Activated naive CD8-positive, alpha-beta T cell treated with anti-CD3 and anti-CD28 coated beads, Interleukin-2, amount 50 U/mL, for 24 hours (primary cell): ENCODE results near the gene MET.
"Not testable (repeated sequence)": the region's sequence is repeated elsewhere in the genome, so short reads cannot be mapped to it uniquely, and the experiment has no call there.

Experiments used
- ATAC-seq: fragments of 150-1000 bp; cut with Tn5 transposase; one replicate; pipeline ENCODE4 v1.10.0; 2021
- DNase-seq: peaks from one replicate; pipeline ENCODE4 v3.0.0; 2021
- H3K27ac Mint-ChIP-seq: one replicate; pipeline ENCODE4 v1.8.0; 2021; ENCODE audit warnings: mild to moderate bottlenecking, mixed read lengths
- H3K27me3 Mint-ChIP-seq: one replicate; pipeline ENCODE4 v1.8.0; 2021; ENCODE audit warnings: mixed read lengths
- H3K36me3 Mint-ChIP-seq: one replicate; pipeline ENCODE4 v1.8.0; 2021; ENCODE audit warnings: low read depth, mixed read lengths
- H3K4me1 Mint-ChIP-seq: one replicate; pipeline ENCODE4 v1.8.0; 2021; ENCODE audit warnings: mixed read lengths
- H3K4me3 Mint-ChIP-seq: one replicate; pipeline ENCODE4 v1.8.0; 2021; ENCODE audit warnings: mild to moderate bottlenecking, moderate library complexity, mixed read lengths
- H3K9me3 Mint-ChIP-seq: one replicate; pipeline ENCODE4 v1.8.0; 2021; ENCODE audit warnings: mixed read lengths

MET gene

DNA sequence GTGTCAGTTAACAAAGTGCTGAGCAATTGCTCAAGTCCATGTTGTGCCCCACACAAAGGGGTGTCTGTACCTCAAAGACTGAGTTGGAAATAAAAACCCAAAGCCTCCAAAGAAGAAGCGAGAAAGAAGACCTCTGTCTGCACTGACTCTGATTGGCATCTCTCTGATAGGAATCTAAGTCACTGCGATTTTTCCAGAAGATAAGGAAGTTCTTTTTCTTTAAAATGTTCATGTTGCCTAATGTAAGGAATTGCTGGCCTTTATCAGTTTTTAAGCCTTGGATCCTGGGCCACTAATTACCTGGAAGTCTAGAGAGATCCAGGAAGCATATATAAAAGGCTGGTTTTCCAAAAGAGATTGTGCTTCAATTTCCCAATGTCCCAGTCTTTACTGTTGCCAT, 24.1 kb upstream of the MET start:
- no peaks in the 10 kb centered on the region for H3K36me3 Mint-ChIP-seq
- no peaks in the 10 kb centered on the region for H3K9me3 Mint-ChIP-seq
- no peaks in the 10 kb centered on the region for H3K4me1 Mint-ChIP-seq
- H3K4me3 Mint-ChIP-seq, result no peak overlapping the region
- no peak for ATAC-seq
- peaks cover 14% of the 10 kb centered on the region for H3K27me3 Mint-ChIP-seq
- no peak for DNase-seq
- H3K27ac Mint-ChIP-seq, result no peak overlapping the region

GRCh38 chr7:116650436-116650835, 21.6 kb upstream of the MET start:
- no peak overlapping the region for H3K27ac Mint-ChIP-seq
- ATAC-seq, result no peak
- H3K9me3 Mint-ChIP-seq, result no peaks in the 10 kb centered on the region
- H3K4me3 Mint-ChIP-seq, result no peak overlapping the region
- no peaks in the 10 kb centered on the region for H3K4me1 Mint-ChIP-seq
- DNase-seq, result no peak
- H3K36me3 Mint-ChIP-seq, result no peaks in the 10 kb centered on the region
- H3K27me3 Mint-ChIP-seq, result peaks cover 8% of the 10 kb centered on the region

- H3K4me3 Mint-ChIP-seq, result no peak overlapping the region
- no peaks in the 10 kb centered on the region for H3K4me1 Mint-ChIP-seq
- H3K27me3 Mint-ChIP-seq, result peaks cover 8% of the 10 kb centered on the region
- DNase-seq (no peak), ATAC-seq (peak; percentile 40)
- H3K27ac Mint-ChIP-seq, result no peak overlapping the region
- H3K9me3 Mint-ChIP-seq, result no peaks in the 10 kb centered on the region
- H3K36me3 Mint-ChIP-seq, result no peaks in the 10 kb centered on the region
Measured at GRCh38 chr7:116652793-116653192, 19.2 kb upstream of the MET start.

- Mint-ChIP-seq H3K27me3 (peaks cover 8% of the 10 kb centered on the region), H3K36me3 (no peaks in the 10 kb centered on the region), H3K4me1 (no peaks in the 10 kb centered on the region), H3K4me3 (no peak overlapping the region), H3K9me3 (no peaks in the 10 kb centered on the region), H3K27ac (no peak overlapping the region)
- DNase-seq (no peak), ATAC-seq (peak; percentile 40)
Measured at GRCh38 chr7:116653204-116653603, 18.8 kb upstream of the MET start.

DNA sequence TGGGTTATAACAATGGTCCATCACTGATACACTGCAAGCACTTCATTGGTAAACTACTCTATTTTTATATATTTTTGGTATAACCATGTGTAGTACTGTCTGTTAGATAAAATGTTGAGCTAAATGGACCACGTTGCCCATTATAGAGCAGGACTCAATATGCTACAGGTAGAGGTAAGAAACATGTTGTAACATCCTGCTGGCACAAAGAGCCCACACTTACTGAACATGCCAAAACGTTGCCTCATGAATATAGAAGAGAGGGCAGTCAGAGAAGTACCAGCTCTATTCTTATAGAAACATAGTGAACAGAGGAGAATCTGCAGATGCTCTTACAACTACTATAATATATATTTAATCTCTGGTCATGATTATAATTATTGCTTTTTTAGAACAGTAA, 18.4 kb upstream of the MET start:
- H3K4me1 Mint-ChIP-seq, result no peaks in the 10 kb centered on the region
- no peaks in the 10 kb centered on the region for H3K9me3 Mint-ChIP-seq
- no peaks in the 10 kb centered on the region for H3K36me3 Mint-ChIP-seq
- no peak for ATAC-seq
- no peak overlapping the region for H3K27ac Mint-ChIP-seq
- H3K27me3 Mint-ChIP-seq, result peaks cover 9% of the 10 kb centered on the region
- DNase-seq, result no peak
- no peak overlapping the region for H3K4me3 Mint-ChIP-seq

GRCh38 chr7:116659248-116659647, 12.7 kb upstream of the MET start:
- DNase-seq, ATAC-seq, H3K9me3 Mint-ChIP-seq, H3K4me3 Mint-ChIP-seq, H3K4me1 Mint-ChIP-seq, H3K27ac Mint-ChIP-seq, H3K36me3 Mint-ChIP-seq: not testable (repeated sequence)
- peaks cover 10% of the 10 kb centered on the region for H3K27me3 Mint-ChIP-seq

DNA sequence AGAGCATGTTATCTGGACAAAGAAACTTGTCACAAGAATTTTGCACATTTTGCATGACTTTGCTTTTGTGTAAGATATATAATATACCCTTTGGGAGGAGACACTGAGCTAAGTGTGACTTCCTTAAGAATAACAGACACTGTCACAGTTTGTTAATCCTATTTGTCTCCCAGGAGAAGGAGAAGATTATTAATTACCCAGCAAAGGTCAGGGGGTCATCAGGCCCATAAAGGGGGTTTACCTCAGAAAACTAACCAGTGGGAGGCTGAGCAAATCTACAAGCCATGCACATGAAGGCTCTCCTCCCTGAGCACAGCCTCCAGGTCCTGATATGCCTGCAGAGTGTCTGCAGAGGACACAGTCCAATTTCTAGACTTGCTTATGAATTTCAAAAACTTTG, 10.1 kb upstream of the MET start:
- no peak overlapping the region for H3K27ac Mint-ChIP-seq
- H3K9me3 Mint-ChIP-seq, result no peaks in the 10 kb centered on the region
- H3K27me3 Mint-ChIP-seq, result peaks cover 19% of the 10 kb centered on the region
- ATAC-seq (no peak), DNase-seq (no peak)
- no peak overlapping the region for H3K4me3 Mint-ChIP-seq
- no peaks in the 10 kb centered on the region for H3K4me1 Mint-ChIP-seq
- H3K36me3 Mint-ChIP-seq, result no peaks in the 10 kb centered on the region

DNA sequence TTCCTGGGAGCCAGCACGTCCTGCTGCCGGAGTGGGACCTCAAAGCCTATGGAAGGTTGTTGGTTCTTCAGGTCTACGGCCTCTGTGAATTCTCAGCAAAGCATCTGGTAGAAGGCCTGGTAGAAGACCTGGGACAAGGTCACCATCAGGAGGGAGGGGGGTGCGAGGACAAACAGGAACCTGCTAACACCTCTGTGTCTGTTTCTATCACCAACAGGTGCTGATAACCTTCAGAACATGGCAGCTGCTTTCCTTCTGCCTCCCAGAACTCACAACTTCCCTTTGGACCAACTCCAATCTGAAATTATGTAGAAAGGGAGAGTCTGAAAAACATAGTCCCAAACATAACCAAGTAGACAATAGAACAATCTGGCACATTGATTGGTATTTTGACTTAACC, 8.3 kb upstream of the MET start:
- no peaks in the 10 kb centered on the region for H3K9me3 Mint-ChIP-seq
- DNase-seq (no peak), ATAC-seq (no peak)
- H3K27me3 Mint-ChIP-seq, result peaks cover 23% of the 10 kb centered on the region
- no peaks in the 10 kb centered on the region for H3K36me3 Mint-ChIP-seq
- no peaks in the 10 kb centered on the region for H3K4me1 Mint-ChIP-seq
- H3K4me3 Mint-ChIP-seq, result no peak overlapping the region
- H3K27ac Mint-ChIP-seq, result no peak overlapping the region

DNA sequence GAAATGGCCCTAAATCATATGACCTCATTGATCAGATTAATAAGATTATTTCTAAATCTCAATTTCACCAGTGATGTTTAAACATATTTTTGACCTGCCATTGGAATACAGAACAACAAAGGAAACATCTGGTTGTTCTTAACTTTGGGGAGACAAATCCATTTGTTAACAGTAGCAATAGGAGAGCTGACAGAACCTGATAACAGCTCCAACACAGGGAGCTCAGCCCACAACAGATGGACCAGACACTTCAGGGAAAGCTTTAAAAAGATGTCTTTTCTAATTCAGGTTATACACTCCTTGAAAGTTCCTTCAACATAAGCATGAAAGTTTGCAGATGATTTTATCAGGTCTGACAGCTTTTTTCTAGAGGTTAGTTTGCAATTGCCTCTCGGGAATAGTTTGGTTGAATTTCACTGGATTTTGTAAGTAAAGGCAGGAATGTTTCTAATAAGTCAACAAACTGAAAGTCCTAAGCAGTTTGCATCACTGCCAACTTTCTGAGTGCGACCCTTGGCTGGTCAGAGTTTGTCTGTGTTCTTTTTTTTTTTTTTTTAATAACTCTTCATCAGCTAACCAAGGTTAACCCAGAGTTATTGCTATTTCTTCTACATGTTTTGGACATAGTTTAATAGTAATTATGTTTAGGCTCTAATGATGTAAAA, 6.5 kb upstream of the MET start:
- peaks cover 35% of the 10 kb centered on the region for H3K27me3 Mint-ChIP-seq
- H3K4me1 Mint-ChIP-seq, result no peaks in the 10 kb centered on the region
- H3K4me3 Mint-ChIP-seq, result no peak overlapping the region
- H3K27ac Mint-ChIP-seq, result no peak overlapping the region
- DNase-seq, result no peak
- no peaks in the 10 kb centered on the region for H3K36me3 Mint-ChIP-seq
- ATAC-seq, result no peak
- no peaks in the 10 kb centered on the region for H3K9me3 Mint-ChIP-seq

DNA sequence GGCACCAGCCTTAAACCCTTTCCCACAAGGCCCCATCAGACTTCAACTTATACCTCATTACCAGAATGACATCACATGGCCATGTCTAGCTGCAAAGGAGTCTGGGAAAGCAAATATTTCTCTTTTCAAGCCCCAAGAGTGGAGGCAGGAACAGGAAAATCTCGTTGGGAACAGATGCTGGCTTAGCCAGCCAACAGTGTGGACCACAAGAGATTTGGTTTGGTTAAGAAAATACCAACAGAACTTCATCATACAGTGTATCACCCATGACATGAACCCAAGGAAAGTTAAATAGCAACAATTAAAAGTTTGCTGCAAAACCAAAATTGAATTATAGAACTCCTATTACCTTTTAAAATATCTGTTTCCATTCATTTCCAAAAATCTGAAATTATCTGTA, 2.2 kb upstream of the MET start:
- no peaks in the 10 kb centered on the region for H3K9me3 Mint-ChIP-seq
- H3K36me3 Mint-ChIP-seq, result no peaks in the 10 kb centered on the region
- no peak overlapping the region for H3K4me3 Mint-ChIP-seq
- H3K27ac Mint-ChIP-seq, result no peak overlapping the region
- DNase-seq (no peak), ATAC-seq (no peak)
- H3K27me3 Mint-ChIP-seq, result peaks cover 60% of the 10 kb centered on the region
- H3K4me1 Mint-ChIP-seq, result peaks cover 7% of the 10 kb centered on the region

- Mint-ChIP-seq H3K27me3 (peaks cover 62% of the 10 kb centered on the region), H3K36me3 (no peaks in the 10 kb centered on the region), H3K4me1 (peaks cover 7% of the 10 kb centered on the region), H3K9me3 (no peaks in the 10 kb centered on the region), H3K4me3 (no peak overlapping the region), H3K27ac (no peak overlapping the region)
- no peak for DNase-seq
- ATAC-seq, result no peak
Measured at GRCh38 chr7:116670409-116671015, 1.5 kb upstream of the MET start.

- Mint-ChIP-seq H3K27ac (no peak overlapping the region), H3K4me1 (peaks cover 7% of the 10 kb centered on the region), H3K27me3 (peaks cover 64% of the 10 kb centered on the region), H3K36me3 (no peaks in the 10 kb centered on the region), H3K4me3 (no peak overlapping the region), H3K9me3 (no peaks in the 10 kb centered on the region)
- no peak for DNase-seq
- ATAC-seq, result no peak
Measured at GRCh38 chr7:116671111-116671510, 885 bp upstream of the MET start.

DNA sequence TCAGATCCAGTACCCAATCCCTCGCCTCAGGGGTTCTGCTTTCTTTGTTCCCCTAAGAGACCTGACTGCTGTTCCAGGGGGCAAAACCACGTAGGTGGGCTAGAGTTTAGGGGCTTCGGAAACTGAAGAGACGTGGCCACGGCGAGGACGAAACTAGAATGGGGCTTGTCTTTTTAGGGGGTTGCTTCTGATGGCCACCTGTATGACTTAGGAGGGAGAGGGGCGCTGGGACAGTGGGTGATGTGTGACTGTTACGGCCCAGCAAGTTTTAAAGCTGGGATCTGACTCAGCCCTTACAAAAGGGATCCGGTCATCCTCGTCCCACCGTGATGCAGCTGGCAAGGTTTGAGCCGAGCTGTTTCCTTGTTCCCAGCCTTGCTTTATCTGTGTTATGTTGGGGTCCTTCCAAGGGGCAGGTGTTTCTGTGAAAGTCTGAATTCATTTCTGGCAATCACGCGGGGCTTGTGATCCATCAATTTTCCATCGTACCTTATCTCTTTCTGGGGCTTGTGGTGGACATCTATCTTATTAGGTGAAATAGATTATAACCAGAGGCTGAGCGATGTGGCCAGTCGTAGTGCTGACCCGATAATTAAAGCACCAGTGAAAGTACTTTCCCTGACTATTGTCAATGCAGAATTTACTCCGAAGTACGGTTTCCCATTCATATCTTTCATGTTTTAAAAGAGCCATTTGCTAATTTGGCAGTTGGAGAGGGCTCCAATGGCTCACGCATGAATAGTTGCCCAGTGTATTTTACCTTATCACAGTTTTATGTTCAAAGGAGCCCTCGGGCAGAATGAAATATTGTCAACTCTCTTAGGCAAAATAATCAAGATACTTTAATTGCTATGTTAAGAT, 830 bp downstream of the MET start:
- Mint-ChIP-seq H3K27me3 (peaks cover 71% of the 10 kb centered on the region), H3K27ac (no peak overlapping the region), H3K36me3 (no peaks in the 10 kb centered on the region), H3K9me3 (no peaks in the 10 kb centered on the region), H3K4me1 (peaks cover 7% of the 10 kb centered on the region), H3K4me3 (peak overlapping the region; percentile 41)
- ATAC-seq (no peak), DNase-seq (no peak)

DNA sequence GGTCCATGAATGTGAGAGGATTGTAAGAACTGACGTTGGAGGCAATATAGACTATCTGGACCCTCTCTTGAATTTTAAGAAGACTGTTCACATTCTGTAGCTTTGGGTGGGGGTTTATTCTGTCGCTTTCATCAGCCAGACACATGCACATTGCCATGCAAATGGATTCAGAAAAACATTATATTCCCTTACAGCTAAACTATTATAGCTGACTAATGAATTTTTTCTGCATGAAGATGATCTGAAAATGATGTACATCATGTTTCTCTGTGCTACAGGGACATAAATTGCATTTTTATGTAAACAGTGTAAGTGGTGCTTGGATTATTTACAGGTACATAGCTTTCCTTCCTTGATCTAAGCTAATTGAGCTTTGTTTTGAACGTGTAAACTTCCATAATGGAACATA, 1.5 kb downstream of the MET start:
- no peak overlapping the region for H3K27ac Mint-ChIP-seq
- H3K27me3 Mint-ChIP-seq, result peaks cover 73% of the 10 kb centered on the region
- DNase-seq (no peak), ATAC-seq (no peak)
- H3K4me3 Mint-ChIP-seq, result no peak overlapping the region
- peaks cover 7% of the 10 kb centered on the region for H3K4me1 Mint-ChIP-seq
- no peaks in the 10 kb centered on the region for H3K36me3 Mint-ChIP-seq
- H3K9me3 Mint-ChIP-seq, result no peaks in the 10 kb centered on the region

DNA sequence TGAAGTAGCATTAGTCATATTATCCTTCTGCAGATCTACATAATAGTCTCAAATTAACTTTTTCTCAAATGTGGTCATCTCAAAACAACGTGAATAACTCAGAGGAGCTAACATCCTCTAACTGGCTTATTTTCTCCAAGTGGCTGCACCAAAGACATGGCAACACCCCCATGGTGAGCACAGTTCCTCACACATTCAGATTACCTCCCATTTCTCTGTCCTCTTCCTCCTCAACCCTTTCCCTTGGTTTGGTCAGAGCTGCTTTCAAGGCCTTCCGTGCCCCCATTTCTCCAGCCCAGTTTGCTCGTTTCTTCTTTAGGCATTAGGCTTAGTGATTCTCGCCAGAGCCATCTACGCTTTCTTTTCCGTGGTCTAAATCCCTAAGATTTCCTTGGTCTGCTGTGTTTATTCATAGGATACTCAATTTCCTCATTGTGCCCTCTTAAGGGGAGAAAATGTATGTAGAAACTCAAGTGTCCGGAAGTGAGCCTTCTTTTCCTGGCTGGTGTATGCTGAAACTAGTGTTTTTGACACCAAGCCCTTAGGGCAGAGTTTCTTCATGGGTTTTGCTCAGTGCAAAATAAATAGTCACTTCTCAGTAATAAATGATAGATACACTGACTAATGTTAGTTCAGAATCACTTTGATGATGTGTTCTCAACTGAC, 2.6 kb downstream of the MET start:
- Mint-ChIP-seq H3K27me3 (peaks cover 66% of the 10 kb centered on the region), H3K4me3 (no peak overlapping the region), H3K9me3 (no peaks in the 10 kb centered on the region), H3K27ac (no peak overlapping the region), H3K36me3 (no peaks in the 10 kb centered on the region), H3K4me1 (peaks cover 10% of the 10 kb centered on the region)
- DNase-seq (no peak), ATAC-seq (no peak)
